ENCODE data around the gene KLK5.
A peak's percentile ranks its signal among the peaks of the same experiment; 100 is the strongest.
"Not testable (repeated sequence)": the region's sequence is repeated elsewhere in the genome, so short reads cannot be mapped to it uniquely, and the experiment has no call there.

Gene KLK5

DNA sequence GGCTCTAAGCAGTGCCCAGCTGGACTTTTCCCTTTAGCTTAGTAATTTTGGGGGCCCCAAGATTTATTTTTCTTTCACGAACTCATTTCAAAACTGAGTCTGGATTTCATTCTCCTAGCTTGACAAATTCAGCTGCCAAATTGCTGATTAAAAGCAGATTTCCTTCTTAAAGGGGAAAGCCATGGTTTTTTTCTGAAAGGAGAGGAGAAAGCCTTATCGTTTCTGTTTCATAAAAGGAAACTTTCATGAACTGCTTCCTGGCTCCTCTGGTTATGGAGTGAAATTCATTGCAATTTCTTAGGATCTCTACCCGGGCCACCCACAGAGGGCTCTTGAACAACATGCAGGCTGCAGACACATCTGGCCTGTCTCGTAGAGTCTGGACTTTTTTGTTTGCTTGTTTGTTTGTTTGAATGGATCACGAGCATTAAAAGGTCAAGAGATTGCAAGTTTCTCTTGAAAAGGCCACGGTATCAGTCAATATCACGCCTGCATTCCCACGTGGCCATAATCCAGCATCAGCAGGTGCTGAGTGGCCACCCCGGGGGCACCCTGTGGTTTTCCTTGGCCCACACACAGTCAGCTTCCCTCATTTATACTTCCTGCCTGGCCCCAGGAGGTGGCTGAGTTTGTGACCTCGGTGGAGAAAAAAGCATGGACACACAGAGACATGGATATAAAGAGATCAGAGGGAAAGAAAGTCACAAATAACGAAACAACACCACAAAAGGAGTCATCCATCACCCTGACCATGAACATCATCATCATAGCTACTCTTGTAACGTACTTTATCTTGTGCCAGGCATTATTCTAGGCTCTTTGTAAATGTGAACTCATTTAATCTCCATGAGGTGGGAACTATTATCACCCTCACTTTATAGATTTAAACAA is 31.2 kb downstream of the KLK5 start:
- DNase-seq = no peak

DNA sequence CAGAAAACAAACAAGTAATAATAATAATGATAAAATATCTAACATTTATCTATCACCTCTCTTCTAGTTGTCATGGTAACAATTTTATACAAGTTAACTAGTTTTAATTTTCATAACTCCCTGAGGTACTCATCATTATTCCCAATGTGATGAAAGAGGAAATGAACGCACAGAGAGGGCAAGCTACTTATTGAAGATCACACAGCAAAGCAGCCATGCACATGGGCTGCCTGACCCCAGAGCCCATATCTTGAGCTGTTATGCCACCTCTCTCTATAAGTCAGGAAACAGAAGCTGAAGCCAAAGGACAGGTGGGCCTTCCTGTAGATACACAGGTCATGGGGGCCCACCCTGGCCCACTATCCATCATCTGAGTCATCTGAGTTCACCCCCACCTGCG is 36.8 kb downstream of the KLK5 start:
- no peak for DNase-seq

DNA sequence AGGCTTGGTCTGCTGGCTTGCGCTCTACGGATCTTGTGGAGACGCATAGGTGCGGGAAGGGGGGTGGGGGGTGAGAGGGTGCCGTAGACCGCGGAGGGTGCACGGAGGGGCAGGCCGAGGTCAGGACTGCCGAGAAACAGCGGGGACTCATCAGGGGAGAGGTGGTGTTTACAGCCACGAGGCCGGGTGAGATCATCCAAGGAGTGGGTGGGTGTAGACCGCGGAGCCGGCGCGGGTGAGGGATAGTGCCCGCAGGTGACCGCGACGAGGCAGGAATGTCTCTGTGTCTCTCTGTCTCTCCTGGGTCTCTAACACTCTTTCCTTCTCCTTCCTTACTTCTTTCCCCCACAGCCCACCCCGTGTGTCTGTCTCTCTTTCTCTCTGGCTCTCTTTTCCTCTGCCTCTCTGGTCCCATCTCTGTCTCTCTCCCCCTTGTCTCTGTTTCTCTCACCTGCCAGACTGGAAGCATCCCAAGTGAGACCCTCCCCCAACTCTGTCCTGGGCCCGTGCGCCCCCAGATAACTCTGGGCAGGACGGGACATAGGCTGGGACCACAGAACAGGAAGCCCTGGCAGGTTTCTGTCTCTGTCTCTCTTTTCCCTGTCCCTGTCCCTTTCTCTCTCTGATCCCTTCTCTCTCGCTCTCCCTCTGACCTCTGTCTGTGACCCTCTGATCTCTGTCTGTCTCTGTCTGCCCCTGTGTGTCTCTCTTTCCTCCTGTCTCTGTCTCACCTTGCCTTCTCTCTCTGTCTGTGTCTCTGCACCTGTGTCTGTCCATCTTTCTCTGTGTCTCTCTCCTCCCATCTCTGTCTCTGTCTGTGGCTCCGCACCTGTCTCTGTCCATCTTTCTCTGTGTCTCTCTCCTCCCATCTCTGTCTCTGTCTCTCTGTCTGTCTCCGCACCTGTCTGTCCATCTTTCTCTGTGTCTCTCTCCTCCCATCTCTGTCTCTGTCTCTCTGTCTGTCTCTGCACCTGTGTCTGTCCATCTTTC is 39.8 kb downstream of the KLK5 start:
- no peak for DNase-seq

DNA sequence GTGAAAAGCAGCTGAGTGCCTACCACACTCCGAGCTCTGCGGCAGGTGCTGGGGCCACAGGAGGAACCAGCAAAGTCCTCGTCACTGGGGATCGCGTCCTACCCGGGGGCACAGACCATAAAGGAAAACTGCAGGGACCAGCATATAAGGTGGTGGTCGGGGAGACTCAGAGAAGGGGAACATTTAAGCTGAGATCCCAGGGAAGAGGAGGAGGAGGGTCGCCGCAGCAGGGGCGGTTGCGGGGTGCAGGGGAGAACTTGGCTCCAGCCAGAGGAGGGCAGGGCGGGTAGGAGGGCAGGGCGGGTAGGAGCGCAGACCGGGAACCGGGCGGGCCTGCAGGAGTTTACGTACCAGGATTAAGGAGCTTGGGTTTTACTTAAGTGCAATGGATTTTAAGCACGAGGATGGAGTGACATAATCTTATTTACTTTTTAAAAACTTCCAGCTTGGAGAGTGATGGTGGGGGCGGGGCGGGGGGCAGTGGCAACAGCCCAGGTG is 40.7 kb downstream of the KLK5 start:
- DNase-seq = no peak

DNA sequence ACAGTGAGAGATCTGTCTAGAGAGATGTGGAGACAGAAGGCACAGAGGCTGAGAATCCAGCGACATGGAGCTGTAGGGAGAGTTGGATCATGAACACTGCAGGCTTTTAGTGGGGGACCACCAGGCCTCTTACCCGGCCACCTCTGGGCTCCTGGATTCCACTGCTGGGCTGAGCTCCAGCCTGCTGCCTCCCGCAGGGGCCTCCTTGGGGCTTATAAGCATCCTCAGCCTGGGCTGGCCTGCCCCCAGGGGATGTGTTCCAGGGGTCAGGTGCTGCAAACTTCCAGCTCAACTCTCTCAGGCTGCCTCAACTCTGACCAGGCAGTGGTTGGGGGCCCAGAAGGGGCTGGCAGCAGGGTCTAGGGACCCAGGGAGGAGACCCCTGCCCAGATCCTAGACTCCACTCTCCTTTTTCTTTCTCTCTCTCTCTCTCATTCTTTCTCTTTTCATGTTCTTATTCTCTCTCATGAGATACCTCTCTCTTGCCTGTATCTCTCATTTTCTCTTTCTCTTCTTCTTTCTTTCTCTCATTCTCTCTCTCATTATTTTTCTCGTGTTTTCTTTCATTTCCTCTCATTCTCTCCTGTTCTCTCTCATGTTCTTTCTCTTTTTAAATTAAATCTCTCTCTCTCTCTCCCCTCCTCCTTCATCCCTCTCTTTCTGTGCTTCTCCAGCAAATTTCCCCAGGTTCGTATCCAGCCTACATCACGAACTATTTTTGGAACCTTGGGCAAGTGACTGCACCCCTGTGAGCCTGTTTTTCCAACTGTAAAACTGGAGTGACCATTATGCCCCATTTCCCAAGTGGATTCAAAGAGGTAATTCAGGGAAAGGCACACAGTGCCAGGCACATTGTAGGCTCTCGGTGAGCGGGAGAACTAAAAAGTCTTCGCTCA is 41.4 kb downstream of the KLK5 start, which contains the start of gene KLK4:
TSS of gene KLK4 (minus strand) at position 190 of the 896 bp plus-strand sequence. CDS start 657 bp downstream, outside the sequence.
- DNase-seq = no peak

DNA sequence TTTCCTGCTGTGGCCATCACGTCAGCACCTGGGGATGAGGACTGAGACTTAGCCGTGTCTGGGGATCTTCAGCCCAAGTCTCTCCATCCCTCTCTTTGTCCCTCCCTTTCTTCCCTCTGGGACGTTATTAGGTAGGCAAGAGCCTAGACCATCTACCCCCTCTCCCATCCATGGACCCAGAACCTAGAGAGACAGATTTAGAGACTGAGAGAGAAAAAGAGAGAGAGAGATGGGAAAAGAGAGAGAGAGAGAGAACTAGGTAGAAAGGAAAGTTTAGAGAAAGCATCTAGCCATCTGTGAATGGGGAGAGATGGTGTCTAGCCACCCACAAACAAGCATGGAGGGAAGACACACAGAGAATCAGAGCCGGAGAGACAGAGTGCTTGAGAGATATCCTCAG is 42.1 kb downstream of the KLK5 start:
- no peak for DNase-seq

DNA sequence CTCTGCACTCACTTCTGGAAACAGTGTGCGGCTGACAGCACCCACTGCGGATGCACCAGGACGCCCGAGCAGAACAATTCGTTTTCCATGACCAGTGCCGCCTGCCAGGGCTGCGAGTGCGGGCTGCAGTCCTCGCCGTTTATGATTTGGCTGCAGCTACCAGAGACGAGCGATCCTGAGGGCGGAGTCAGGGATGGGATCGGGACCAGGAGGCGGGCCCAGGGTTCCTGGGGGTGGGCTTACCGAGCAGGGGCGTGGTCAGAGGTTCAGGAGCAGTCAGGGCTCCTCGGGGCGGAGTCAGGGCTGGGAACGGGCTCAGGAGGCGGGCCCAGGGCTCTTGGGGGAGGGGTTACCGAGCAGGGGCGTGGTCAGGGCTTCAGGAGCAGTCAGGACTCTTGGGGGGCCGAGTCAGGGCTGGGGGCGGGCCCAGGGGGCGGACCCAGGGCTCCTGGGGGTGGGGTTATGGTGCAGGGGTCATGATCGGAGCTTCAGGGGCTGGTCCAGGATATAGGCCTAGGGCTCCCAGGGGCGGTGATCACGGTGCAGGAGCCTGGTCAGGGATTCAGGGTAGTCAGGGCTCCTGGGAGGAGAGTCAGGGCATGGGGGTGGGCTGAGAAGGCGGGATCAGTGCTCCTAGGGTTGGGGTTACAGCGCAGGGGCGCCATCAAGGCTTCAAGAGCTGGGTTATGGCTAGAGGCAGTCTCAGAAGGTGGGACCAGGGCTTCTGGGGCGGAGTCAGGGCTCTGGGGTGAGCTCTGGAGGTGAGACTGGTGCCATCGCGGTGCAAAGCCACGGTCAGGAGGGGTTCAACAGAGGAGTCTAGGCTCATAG is 43.4 kb downstream of the KLK5 start:
- DNase-seq = peak; percentile 68

DNA sequence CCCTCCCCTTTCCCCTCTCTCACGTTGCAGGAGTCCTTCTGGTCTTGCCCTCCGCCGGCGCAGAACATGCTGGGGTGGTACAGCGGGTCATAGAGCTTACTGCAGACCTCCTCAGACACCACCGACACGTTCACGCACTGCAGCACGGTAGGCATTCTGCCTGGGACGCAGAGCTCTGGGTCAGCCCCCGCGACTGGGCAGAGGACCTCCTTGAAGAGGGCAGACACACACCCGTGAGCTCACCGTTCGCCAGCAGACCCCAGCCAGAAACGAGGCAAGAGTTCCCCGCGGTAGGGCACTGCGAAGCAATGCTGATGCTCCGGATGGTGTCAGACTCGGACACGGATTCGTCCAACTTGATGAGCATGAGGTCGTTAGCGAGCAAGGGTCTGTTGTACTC is 44.5 kb downstream of the KLK5 start:
- DNase-seq = no peak

DNA sequence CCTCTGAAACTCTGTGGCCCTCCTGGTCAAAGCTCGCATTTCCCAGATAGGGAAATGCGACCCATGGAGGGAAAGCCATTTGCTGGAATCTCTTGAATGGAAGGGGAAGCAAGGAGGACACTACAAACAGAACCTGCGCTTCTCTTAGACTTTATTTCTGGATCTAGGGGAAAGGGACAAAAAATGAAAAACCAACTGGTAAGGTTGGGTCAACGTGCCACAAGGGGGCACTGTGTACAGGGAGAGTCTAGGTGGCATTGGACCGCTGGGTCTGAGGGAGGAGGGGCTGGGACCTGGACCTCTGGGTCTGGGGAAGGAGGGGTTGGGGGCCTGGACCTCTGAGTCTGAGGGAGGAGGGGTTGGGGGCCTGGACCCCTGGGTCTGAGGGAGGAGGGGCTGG is 46.6 kb downstream of the KLK5 start:
- peak; percentile 67 for DNase-seq

DNA sequence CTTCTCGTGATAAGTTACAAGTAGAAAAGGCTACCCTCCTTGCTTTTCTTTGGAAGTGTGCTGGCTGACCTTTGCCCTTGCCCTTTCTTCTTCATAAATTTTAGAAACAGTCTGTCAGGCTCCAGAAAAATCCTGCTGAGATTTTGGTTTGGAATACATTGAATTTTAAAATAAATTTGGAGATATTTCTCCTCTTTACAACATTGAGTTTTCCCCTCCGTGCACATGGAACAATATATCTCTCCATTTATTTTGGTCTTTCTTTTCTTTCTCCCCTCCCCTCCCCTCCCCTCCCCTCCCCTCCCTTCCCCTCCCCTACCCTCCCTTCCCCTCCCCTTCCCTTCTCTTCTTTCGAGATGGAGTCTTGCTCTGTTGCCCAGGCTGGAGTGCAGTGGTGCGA is 50.2 kb downstream of the KLK5 start:
- no peak for DNase-seq

DNA sequence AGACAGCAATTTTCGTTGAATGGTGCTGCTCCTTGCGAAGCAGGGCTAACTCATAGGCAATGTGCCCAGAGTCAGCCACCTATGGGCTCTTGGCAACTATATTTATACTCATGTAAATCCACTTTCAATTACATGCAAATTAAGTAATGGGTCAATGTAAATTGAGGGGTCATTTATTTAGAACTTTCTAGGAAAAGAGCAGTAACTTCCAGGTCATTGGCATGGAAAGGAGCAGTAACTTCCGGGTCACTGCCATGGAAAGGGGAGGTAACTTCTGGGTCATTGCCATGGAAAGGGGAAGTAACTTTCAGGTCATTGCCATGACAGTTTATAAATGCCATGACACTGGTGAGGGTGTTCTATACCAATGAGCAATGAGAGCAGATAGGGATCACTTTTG is 53.3 kb downstream of the KLK5 start:
- DNase-seq = no peak

DNA sequence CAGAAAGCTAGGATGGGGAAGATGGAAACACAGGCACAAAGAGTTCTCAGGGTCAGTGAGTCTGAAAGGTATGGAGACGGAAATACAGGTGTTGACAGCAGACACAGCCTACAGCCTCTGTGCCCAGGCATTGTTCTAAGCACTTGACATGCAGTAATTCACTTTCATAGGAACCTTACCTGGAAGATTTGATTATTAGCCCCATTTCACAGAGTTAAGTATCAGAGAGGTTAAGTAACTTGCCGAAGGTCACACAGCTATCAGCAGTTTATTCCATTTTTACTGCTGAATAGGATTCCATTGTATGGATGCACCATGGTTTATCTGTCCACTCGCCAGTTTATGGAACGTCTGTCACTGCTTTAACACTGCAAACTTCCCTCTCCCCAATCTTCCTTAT is 54.8 kb downstream of the KLK5 start:
- DNase-seq = no peak

DNA sequence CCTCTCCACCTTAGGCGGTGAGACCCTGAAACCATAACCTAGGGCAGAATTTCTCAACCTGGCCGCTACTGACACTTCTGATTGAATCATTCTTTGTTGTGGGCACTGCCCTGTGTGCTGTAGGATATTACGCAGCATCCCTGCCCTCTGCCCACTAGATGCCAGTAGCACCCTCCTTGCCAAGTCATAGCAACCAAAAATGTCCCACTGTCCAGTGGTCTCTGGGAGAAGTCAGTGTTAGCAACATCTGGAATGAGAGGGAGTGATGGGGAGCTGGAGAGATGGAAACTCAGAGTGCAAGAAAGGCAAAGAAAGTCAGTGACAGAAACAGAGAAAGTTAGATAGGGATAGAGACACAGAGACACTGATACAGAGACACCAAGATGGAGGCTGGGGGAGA is 55.2 kb downstream of the KLK5 start:
- no peak for DNase-seq

DNA sequence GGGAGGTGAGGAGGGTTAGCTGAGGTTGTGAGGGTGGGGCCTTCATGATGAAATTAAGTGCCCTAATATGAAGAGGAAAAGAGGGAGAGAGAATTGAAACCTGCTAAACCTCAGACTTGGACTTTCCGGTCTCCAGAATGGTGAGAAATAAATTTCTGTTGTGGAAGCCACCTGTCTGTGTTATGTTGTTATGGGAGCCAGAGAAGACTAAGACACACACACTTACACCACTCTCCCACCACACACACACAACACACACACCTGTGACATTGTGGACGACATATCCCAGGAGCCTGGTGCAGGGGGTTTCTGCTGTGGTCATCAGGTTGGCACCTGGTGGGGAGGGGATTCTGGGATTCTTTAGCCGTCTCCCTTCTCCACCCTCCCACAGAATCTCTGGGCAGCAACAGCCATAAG is 55.6 kb downstream of the KLK5 start:
- no peak for DNase-seq

DNA sequence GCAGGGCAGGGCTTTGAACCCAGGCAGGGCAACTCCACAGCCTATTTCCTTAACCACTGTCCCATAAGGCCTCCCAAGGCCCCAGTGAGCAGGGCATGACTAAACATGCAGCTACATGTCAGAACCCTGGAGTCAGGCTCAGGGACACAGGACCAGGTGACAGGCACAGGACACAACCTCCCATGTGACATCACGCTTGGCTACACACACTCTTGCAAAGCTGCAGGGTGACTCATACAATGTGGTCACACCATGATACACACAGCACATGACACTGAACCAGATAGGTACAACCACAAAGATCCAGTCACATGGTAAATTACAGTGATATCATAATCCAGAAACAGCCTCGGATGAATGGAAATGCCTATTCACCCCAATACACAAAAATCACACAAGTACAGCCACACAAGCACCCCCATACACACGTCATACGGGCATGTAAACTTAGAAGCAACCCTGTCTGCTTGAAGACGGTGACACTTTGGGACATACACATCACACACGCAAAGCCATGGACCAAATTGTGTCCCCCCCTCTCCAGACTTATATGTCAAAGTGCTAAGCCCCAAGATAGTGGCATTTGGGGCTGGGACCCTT is 56.1 kb downstream of the KLK5 start:
- no peak for DNase-seq

DNA sequence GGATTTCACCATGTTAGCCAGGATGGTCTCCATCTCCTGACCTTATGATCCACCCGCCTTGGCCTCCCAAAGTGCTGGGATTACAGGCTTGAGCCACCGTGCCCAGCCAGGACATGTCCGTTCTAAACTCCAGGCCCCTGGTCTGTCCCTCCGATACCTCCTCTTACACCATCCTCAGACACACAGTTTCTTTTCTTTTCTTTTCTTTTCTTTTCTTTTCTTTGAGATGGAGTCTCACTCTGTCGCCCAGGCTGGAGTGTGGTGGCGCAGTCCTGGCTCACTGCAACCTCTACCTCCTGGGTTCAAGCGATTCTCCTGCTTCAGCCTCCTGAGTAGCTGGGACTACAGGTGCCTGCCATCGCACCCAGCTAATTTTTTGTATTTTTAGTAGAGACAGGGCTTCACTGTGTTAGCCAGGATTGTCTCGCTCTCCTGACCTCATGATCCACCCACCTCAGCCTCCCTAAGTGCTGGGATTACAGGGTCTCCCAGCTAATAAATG is 56.7 kb downstream of the KLK5 start:
- DNase-seq = not testable (repeated sequence)

DNA sequence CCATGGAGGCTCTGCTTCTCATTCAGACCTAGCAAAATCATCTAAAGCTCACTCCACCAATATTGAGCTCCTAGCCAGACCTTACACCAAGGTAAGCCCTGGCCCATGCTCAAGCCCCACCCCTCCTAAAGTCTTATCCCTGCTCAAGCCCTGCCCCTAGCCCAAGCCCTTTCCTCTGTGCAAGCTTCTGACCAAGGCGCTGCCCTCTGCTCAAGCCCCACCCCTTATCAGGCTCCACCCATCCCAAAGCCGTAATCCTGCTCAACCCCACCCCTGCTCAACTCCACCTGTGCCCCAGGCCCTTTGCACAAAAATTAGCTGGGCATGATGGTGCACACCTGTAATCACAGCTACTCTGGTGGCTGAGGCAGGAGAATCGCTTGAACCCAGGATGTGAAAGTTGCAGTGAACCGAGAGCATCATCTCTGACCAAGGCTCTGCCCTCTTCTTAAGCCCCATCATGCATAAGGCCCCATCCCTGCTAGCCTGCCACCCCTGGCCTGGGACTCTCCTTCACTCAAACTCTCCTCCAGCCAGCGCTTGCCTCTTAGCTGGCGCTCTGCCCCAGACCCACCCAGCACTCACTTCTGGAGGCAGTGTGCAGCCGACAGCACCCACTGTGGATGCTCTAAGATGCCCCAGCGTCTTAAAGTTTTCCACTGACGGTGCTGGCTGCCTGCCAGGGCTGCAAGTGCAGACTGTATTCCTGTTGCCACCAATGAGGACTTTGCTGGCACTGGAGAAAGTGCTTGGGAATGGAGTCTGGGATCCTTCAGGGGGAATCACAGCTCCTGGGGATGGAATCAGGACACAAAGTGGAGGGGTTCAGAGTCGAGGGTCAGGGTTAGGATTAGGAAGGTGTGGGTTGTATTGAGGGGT is 58.1 kb downstream of the KLK5 start:
- no peak for DNase-seq
